Glomerular visceral epithelial cell (primary cell): ENCODE results near the gene NIT1.

ENCODE experiments used
- DNase-seq: peaks from one replicate; pipeline ENCODE4 v3.0.0-alpha.2; 2016; ENCODE audit errors: extremely low spot score

The NIT1 gene, protein sequence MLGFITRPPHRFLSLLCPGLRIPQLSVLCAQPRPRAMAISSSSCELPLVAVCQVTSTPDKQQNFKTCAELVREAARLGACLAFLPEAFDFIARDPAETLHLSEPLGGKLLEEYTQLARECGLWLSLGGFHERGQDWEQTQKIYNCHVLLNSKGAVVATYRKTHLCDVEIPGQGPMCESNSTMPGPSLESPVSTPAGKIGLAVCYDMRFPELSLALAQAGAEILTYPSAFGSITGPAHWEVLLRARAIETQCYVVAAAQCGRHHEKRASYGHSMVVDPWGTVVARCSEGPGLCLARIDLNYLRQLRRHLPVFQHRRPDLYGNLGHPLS

DNA sequence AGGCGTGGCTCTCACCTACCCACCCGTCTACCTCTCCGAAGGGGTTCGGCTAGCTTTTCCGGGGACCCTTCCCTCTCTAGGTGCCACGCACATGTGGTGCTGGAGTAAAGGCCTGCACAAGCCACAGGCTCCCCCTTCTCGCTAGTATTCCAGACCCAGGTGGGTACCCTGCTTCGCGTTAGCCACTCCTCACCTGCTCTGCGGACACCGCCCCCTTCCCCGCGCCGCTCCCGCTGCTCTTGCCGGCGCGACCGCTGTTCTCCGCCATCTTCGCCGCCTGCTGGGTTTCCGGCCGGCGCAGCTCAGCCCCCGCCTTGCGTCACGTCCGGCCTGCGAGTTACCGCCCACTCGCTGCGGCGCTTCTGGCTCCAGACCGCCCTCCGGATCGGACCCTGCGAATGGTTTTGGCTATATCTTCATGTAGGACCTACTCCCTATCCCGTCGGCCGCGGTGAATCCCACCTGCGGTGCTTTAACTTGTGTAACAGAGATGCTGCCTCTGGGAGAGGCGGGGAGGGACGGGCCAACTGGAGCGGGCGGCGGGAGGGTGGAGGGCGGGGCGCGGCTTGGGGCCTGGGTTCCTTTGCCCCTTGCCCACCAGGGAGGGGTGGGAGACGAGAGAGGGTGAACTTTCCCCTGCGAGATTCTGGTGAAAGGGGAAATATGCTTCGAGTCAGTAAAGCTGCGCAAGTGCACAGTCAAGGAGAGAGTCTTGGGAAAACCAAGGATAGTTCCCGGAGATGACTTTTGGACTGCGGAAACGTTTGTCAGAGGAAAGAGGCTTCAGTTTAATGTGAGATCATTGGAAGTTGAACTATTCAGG, at the start of gene NIT1, which contains the start of gene PFDN2:
Gene NIT1 (plus strand): TSS at position 347 of the 823 bp plus-strand sequence. CDS start 72 bp downstream, at position 419.
Gene PFDN2 (minus strand): TSS at position 279 of the 823 bp plus-strand sequence. CDS start 11 bp downstream, at position 268.
- DNase-seq, result peak; percentile 87

DNA sequence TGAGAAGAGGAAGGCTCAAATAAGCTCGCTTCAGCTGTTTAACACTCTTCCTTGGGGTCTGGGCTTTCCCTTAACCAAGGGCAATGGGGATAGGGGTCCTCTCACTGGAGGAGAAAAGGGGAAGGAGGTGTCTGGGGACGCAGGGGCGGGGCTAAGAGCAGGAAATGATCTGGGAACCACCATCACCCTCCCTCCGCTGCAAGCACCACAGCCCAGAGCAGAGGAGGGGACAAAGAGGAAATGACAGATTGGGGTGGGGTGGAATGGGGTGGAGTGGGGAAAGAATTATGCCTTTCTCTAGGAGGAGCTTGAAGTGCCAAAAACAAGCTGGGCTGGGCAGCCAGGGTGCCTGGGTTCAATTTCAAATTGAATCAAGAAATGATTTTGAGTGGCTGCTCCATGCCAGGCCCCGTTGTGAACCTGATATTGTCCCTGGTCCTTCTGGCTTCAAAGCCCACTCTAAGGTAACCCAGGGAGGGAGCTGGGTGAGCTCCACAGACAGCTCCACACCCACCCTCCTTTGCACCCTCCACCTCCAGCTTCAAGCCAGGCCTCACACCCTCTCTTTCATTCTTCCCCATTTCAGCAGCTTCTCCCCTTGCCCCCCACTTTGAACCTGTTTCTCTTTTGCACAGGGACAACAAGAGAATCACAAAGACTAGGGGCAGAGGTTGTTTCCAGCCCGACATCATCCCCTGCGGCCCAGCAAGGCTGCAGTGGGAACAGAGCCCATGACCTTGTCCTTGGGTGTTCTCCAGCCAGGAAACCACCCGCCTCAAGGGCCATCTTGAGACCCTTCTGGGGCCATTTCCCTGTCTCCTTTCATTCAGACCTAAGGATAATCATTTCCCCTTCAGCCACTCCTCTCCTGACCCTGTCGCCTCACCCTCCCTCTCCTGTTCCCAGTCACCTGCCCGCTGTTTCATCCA, 49.3 kb upstream of the NIT1 start:
- DNase-seq, result no peak

DNA sequence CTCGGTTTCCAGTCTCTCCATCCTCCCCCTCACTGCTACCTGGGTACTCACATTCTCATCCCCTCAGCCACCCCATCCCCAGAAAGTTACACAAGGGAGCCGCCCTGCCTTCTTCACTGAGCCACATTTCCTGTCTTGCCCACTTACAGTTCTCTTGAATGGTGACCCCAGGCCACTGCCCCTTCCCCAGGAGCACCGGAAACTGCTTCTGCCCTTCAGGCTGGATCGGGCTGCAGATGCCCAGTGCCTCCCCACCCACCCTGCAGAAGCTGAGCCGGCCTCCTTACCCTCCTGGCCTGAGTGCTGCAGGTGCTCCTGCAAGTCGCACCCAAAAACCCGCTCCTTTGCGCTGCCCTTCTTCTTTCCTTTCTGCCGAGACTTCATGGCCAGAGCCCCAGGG, 48.7 kb upstream of the NIT1 start:
- no peak for DNase-seq

DNA sequence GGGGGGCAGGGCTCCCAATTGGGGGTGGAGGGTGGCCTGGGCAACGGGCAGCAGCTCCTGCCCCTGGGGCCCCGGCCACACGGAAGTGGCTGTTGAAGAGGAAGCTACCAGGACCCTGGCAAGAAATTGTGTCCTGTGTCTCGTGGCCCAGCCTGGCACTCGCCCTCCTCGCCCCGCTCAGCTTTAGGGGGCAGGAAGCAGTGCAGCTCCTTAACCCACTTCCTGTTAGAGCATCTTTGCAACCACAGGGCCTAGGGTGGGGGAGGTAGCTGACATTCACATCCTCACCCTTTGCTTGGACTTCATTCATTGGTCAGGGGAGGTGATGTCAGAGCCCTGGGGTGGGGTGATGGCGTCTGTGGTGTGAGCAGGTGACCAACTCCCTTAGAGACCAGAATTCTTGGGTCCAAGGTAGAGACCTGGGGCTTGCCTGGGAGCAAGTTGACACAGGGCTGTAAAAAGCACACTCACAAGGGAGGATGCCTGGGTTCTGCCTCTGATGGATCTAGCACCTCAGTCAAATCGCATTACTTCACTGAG, 48.1 kb upstream of the NIT1 start, which contains the start of gene ARHGAP30:
Gene ARHGAP30 (minus strand): TSS at position 161 of the 540 bp plus-strand sequence. CDS start 267 bp downstream, outside the sequence.
- no peak for DNase-seq

DNA sequence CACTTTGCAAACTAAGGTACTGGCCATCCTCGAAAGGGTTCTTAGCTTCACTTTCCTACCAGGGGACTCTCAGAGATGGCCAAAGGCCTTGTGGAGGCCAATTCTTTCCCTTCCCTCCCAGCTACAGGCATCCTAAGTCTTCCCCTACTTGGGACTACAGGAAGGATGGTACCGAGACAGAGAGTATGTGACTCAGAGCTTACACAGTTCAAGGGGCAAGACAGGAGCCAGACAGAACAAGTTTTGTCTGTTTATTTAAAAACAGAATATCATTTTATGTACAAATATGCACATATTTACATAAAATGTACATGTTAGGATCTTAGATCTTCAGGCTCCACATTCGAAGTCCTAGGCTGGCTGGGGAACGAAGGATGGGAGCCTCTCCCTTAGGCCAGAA, 47.1 kb upstream of the NIT1 start:
- DNase-seq, result no peak

DNA sequence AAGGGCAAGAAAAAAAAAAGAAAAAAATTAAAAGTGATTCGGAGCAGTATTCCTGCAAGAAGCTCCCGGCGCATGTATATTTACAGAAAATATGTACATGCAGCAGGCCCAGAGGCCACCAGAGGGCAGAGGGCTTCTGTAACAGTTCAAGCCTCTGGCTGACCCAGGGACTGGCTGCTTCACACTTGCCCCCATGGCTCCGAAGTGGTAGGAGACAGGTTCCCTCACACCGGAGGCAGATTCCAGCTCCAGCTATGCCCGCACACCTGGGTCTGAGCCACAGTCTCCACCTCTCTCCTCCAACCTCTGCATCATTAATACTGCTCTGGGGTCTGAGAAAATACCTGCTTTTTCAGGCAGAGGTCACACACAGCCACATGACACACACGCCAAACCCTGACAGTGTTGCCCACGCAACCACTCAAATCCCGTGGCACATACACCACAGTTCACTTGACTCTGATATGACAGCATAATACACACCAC, 46.0 kb upstream of the NIT1 start:
- DNase-seq, result peak; percentile 61

DNA sequence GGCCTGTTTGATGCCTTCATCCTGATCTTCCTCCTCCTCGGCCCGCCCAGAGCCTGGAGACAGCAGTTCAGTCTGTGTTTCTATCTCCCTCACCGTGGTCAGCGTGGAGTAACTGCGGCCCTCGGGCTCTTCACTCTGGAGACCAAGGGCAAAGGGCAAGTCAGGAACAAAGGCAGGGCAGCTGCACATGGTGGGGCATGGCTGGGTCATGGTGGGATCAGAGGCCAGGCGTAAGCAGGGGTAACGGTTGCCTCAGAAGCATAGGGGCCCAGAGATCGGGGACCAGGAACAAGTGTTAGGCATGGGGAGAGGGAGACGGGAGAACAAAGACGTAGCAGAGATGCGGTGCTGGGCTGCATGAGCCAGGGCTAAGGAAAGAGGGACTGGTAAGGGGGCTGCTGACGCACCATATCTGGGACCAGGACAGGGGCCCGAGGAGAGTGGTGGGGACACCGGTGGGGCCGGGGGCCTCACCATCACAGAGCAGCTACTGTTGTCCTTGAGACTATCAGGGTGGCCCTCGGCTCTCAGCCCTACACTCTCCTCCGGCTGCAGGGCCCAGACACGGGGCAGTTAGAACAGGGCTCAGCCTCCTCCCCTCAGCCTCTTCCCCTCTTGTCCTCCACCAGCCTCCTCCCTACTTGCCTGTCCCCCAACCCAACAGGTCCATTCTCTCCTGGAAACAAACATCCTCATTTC, 45.0 kb upstream of the NIT1 start:
- no peak for DNase-seq

DNA sequence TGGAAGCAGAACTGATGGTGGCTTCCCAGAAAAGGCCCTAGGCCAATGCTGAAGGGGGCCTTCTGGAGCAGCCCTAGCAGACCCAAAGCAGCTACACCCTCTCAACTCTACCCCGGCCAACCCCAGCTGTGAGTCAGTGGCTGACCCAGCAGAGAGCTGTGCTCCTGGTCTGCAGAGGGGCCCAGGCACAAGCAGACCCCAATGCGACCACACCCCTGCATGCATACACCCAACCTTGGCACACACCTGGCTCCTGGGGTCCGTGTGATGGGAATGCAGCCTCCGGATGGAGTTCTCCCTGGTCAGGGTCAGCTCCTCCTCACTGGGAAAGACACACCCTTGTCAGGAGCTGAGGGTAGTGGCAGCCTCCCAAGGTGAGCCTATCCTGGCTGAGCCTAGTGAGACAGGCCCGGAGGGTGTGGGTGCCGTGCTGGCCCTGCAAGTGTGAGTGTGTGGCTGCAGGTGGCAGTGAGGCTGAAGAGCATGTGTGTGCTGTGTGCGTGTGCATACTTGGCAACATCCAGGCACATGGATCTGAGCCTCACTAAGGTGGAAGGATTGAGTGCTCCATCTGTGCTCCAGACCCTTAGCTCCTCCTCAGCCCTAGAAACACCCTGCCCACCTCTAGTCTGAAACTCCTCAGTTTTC, 44.3 kb upstream of the NIT1 start:
- DNase-seq, result no peak

DNA sequence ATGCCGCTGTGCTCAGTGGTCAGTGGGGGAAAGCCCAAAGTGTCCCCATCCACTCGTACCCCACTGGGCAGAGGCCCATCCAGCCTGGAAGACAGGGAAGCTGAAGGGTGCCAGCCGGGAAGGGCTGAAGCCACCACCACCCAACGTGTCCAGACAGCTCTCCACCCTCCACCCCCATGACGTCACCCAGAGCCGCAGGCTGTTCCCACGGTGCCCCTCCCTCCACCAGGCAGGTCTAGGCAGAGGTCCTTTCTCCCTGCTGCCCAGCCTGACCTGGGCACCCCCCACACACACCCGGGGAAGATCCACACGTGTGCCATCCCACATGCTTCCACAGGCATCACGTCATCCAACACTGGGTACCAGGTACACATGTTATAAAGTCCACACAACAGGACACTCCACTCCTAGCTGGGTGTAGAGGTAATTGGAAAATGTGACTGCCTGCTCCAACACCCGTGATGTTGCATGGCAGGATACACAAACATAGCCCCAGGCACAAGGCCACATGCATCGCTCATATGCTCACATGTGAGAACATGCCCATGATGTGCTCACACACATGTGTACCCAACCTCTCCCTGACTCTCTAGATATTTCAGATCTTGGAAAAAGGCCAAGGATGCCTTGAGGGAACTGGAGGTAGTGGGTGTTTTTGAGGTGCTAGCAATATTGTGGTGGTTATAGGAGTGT, 43.1 kb upstream of the NIT1 start:
- no peak for DNase-seq

DNA sequence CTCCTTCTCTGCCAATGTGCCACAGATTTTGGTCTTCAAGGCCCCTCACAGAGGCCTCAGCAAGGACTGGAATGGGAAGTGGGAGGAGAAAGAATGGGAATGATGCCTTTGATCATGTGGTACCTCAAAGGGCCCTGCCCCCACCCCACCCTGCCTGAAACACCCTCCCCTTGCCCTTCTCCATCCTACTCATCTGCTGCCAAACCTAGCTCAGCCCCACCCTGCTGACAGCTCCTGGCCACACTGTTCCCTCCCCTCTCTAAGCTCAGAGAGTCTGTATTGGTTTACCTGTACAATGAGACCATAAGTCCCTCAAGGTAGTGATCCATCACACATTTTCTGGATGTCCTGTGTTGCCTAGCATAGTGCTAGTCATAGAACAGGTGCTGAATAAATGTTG, 41.5 kb upstream of the NIT1 start:
- DNase-seq, result no peak

DNA sequence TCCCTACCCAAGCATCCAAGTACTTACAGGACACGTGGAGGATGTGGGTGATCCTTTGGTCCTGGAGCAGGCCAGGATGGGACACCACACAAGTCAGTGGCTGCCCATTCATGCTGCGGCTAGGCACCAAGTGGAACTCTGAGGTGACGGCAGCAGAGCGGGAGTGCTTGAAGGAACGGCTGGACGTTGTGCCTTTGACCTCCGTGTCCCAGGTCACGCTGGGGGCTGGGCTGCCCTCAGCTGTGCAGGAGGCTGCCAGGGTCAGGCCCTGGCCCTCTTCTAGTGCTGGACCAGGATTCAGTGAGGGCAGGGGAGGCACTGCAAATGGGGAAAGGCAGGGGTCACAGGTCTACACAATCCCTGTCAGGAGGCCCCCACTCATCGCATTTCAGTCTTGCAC, 40.5 kb upstream of the NIT1 start:
- DNase-seq, result no peak

DNA sequence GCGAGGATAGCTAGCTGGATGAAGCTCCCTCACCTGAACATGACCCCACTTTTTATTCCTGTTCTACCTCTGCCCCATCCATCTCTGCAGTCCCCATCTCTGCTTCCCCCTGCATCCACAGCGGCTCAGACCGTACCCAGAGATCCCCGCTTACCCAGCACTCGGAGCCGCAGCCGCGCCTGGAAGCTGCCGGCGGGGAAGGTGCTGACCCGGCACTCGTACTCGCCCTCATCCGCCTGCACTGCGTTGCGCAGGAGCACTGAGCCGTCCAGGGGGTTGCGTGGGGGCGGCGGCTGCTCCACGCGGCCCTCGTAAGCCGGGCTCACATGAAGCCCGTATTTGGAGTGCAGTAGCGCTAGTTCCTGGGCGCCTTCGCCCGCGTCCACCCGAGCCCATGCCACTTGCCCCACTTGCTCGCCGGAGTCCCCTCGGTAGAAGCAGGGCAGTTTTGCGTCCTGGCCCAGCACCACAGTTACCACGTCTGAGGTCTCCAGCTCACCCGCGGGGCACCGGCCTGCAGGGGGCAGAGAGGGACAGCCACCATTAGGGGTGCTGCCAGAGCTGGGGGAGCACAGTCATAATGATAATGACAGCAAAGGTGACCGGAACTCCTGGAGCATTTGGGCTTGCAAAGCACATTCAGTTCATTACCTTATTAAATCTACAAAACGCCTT, 38.3 kb upstream of the NIT1 start:
- DNase-seq, result no peak

DNA sequence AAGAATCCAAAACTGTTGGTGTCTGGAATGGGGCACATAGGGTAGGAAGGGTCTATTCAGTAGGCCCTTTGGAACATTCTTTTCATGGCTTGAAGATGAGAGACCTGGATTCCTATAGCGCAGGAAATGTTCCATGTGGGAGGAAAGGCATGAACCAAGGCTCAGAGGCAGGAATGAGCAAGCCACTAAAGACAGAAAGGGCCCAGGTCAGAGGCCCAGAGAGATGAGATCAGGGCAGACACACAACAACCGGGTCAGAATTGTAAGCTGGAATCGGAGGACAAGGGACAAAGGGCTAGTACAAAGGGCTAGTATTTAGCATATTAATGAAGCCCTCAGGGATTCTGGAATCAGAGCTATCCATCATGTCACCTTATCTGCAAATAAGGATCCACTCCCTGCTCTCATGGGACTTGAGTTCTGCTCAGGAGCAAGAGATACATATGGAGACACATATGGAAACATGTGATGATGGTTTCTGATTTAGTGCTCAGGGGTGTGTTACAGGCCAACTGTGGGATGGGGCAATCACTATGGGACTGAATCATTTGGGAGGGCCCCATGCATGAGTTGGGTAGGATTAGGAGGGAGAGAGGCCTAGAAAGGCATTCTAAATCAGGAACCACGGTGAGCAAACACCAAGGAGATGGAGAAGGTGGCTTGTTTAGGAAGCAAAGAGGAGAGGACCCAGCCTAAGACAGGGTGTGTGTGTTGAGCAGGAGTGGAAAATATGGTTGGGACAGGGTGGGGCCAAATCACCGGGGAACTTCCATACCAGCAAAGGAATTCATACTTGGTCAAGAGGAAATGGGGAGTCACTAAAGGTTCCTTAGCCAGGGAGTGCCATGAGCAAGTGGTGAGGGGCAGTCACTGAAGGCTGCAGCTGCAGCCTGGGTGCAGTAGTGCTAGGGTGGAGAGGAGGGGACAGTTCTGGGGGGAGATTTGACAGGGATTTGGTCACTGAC, 37.2 kb upstream of the NIT1 start:
- no peak for DNase-seq

DNA sequence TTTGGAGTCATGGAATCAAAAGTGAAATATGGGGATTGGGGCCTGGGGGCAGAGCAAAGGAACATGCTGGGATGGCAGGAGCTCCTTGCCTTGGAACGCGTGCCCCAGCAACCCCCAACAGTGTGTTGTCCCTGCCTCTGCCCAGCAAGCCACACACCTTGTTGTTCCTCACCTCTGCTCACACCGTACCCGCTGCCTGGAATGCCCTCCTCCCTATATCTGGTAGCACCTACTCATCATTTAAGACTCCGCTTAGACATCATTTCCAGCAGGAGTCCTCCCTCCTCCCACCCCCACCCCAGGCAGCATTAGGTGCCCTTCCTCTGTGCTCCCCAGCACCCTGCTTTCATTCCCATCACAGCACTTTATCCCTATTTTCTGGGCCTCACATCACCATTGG, 36.4 kb upstream of the NIT1 start:
- DNase-seq, result no peak

DNA sequence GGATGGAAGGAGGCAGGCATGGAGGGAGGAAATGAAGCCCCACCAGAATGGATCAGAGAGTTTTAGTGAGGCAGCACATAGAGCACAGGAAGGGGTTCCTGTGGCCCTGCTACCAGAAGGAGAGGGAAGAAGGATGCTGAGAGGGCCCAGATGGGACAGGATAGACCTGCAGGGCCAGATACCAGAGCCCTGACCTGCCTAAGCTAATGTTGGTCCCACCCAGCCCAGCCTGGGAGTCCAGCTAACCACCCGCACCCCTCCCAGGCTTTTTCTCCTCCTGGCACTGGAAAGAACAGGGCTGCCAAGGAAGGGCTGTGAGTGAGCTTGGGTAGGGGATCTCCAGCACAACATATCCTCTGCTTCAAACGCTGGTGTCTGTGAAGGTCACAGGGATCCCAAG, 35.4 kb upstream of the NIT1 start:
- no peak for DNase-seq

DNA sequence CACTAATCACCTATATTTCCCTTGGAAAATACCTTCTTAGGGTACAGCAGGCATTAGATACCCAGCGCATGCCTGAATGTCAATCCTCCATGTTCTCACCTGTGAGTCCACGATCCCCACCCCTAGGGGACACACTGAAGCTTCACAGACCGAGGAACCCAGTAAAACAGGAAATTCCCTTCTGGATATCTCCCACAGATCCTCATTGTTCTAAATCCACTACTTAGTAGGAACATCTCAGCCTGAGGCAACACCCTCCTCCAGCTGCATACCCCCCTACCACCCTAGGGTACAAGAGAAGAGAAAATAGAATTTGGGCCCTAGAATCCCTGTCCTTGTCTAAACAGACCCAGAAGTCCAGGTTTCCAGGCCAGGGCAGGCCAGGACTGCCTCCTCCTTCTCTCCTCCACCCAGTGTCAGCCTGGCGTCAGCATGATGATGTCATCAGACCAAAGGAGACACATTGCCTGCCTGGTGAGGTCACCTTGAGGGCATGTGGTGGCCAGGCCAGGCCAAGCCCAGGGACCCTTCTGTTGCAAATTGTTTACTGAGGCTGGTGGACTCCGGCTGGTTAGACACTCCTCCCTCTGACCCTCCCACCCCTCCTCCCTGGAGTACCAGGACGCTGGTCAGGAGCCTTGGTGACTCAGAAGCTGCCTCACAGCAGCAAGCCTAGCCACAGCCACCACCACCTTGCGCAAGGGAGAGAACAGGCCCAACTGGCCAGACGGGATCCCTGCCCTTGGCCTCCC, 34.7 kb upstream of the NIT1 start:
- peak; percentile 90 for DNase-seq
